HepG2 (cell line): Measurements from ENCODE around the gene SAMD4B. TPM values are rescaled to one million over a fixed set of nuclear protein-coding genes. Genes with fewer than 3 reads are reported as not detected.
A peak's percentile ranks its signal among the peaks of the same experiment; 100 is the strongest.

Experiments
- FOSL2 ChIP-seq: sonication (generic); formaldehyde crosslinking; IDR thresholded peaks from 2 replicates; pipeline ENCODE4 v1.4.0; 2020; ENCODE audit warnings: missing genetic modification reagents
- FOXA1 ChIP-seq, 2 experiments: fragments of 450-650 bp in 1 of 2; sonication (generic) in 1 of 2; formaldehyde crosslinking in 1 of 2; IDR thresholded peaks; 2 replicates each; pipeline versions ENCODE4 v1.4.0 to v1.6.1; 2016 to 2020; ENCODE audit warnings: missing genetic modification reagents in 1 of 2
- KDM5B ChIP-seq: sonication (generic); formaldehyde crosslinking; IDR thresholded peaks from 2 replicates; pipeline ENCODE4 v1.4.0; 2020; ENCODE audit warnings: missing genetic modification reagents, mild to moderate bottlenecking, borderline replicate concordance
- KIAA2018 ChIP-seq: sonication (generic); formaldehyde crosslinking; IDR thresholded peaks from 2 replicates; pipeline ENCODE4 v1.5.0; 2020; ENCODE audit warnings: mild to moderate bottlenecking, missing genetic modification reagents, borderline replicate concordance
- KLF13 ChIP-seq: sonication (generic); formaldehyde crosslinking; IDR thresholded peaks from 2 replicates; pipeline ENCODE4 v1.4.0; 2020; ENCODE audit warnings: mild to moderate bottlenecking, missing genetic modification reagents
- MATR3 ChIP-seq: sonication (generic); formaldehyde crosslinking; IDR thresholded peaks from 2 replicates; pipeline ENCODE4 v1.4.0; 2020; ENCODE audit warnings: missing genetic modification reagents
- STAT5B ChIP-seq: sonication (generic); formaldehyde crosslinking; IDR thresholded peaks from 2 replicates; pipeline ENCODE4 v1.4.0; 2020; ENCODE audit warnings: missing genetic modification reagents
- TBX2 ChIP-seq: sonication (generic); formaldehyde crosslinking; IDR thresholded peaks from 2 replicates; pipeline ENCODE4 v1.5.0; 2020; ENCODE audit warnings: missing genetic modification reagents, mild to moderate bottlenecking, borderline replicate concordance
- TBX3 ChIP-seq: fragments of 450-650 bp; IDR thresholded peaks from 2 replicates; pipeline ENCODE4 v1.6.1; 2017; ENCODE audit warnings: antibody characterized with exemption, mild to moderate bottlenecking, inconsistent platforms, borderline replicate concordance
- ZGPAT ChIP-seq: IDR thresholded peaks from 2 replicates; pipeline ENCODE4 v1.6.1; 2016; ENCODE audit warnings: mild to moderate bottlenecking
- ZNF260 ChIP-seq: sonication (generic); formaldehyde crosslinking; IDR thresholded peaks from 2 replicates; pipeline ENCODE4 v1.4.0; 2020; ENCODE audit warnings: missing genetic modification reagents, low read depth, mild to moderate bottlenecking, borderline replicate concordance
- ZNF264 ChIP-seq: sonication (generic); formaldehyde crosslinking; IDR thresholded peaks from 2 replicates; pipeline ENCODE4 v1.4.0; 2020; ENCODE audit warnings: missing genetic modification reagents
- ZNF317 ChIP-seq: sonication (generic); formaldehyde crosslinking; IDR thresholded peaks from 2 replicates; pipeline ENCODE4 v1.5.0; 2020; ENCODE audit warnings: mild to moderate bottlenecking, missing genetic modification reagents
- ZNF530 ChIP-seq: sonication (generic); formaldehyde crosslinking; IDR thresholded peaks from 2 replicates; pipeline ENCODE4 v1.5.0; 2020; ENCODE audit warnings: low read depth, mild to moderate bottlenecking, missing genetic modification reagents
- ZNF770 ChIP-seq: sonication (generic); formaldehyde crosslinking; IDR thresholded peaks from 2 replicates; pipeline ENCODE4 v1.5.0; 2020; ENCODE audit warnings: mild to moderate bottlenecking, missing genetic modification reagents
- ZSCAN29 ChIP-seq: sonication (generic); formaldehyde crosslinking; conservative IDR thresholded peaks from 2 replicates; pipeline ENCODE4 v1.4.0; 2020; ENCODE audit warnings: mild to moderate bottlenecking, missing genetic modification reagents
- ZZZ3 ChIP-seq: sonication (generic); formaldehyde crosslinking; IDR thresholded peaks from 2 replicates; pipeline ENCODE4 v1.4.0; 2020; ENCODE audit warnings: missing genetic modification reagents, mild to moderate bottlenecking, borderline replicate concordance
- polyA plus RNA-seq, 8 experiments: library from polyadenylated mRNA; depleted of rRNA in 3 of 8; stranded (reverse) in 7 of 8; unstranded in 1 of 8; fragments of >200 nt; fragmentation: Illumina TruSeq in 4 of 8; extraction: Trizol in 4 of 8; gene quantifications; 2 replicates each; pipeline versions ENCODE4 v1.2.1 to v1.2.3, GENCODE V29; 2011 to 2016; ENCODE audit warnings: low read depth in 4 of 8, missing spikeins in 1 of 8, mixed read lengths in 1 of 8; ENCODE audit not compliant: insufficient read depth in 1 of 8
- total RNA-seq, 5 experiments: library from RNA; depleted of rRNA; stranded (reverse); fragments of >200 nt; fragmentation: Illumina TruSeq; extraction: Trizol; gene quantifications; 2 replicates each; pipeline ENCODE4 v1.2.3, GENCODE V29; 2016; ENCODE audit warnings: low read depth in 1 of 5

SAMD4B gene
- total and polyA plus RNA-seq, 2 of the 13 experiments (the other 11 are each of a cell fraction or from before 2014, with no cell fraction given): 26.0 to 31.8 TPM

GRCh38 chr19:39398297-39398864 is 56.2 kb downstream of the SAMD4B start (continued):
- TF ChIP-seq KDM5B (CRISPR knock-in tag) (no peak), ZNF317 (no peak), FOSL2 (CRISPR knock-in tag) (peak; percentile 55), STAT5B (CRISPR knock-in tag) (no peak), MATR3 (CRISPR knock-in tag) (no peak), ZNF260 (CRISPR knock-in tag) (no peak), TBX3 (no peak), KLF13 (CRISPR knock-in tag) (no peak), ZGPAT (CRISPR knock-in tag) (no peak), KIAA2018 (CRISPR knock-in tag) (no peak), ZSCAN29 (CRISPR knock-in tag) (no peak), ZNF264 (CRISPR knock-in tag) (no peak), ZNF770 (CRISPR knock-in tag) (no peak), TBX2 (CRISPR knock-in tag) (0 out of 2 replicates have a peak, but pooled peaks have one; percentile 37), ZZZ3 (CRISPR knock-in tag) (no peak), FOXA1 (IDR thresholded peaks at IDR 0.05) (no peak), FOXA1 (CRISPR knock-in tag; IDR thresholded peaks at IDR 0.05) (no peak), ZNF530 (CRISPR knock-in tag) (no peak)
